ENCODE results near the gene SRP68.

The SRP68 gene

DNA sequence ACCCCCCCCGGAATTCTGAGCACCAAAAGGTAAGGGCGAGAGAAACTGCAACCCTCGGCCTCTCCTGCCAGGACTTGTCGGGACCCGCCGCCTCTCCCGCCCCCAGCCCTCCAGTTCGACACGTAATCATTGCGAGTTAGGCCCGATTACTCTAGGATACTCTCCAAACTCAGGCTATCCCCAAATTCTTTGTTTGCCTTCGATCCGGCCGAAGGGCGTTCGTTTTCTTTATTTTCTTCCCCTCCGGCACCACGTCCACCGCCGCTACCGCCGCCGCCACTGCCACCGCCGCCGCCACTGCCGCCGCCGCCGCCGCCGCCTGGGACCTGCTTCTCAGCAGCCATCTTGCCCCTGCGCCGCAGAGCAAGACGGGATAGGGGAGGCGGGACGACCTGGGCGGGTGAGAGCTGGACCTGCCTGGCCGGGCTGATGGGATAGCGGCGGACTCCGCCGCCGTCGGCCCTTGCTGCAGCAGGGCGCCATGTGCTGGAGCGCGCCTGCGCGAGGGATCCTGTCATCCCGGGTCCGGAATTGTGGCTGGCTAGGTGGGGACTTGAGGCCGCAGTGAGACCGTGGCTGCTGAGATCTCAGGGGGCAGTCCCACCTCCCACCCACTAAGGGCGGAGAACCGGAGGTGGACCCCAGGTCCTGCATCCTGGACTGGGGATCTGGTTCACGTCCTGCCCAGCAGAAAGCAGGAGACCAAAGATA lies at the start of gene SRP68:
TSS of gene SRP68 (minus strand) at position 370 of the 711 bp plus-strand sequence. CDS start at position 344, 26 bp downstream.
- H3K4me1 ChIP-seq: peaks cover 8% of the 10 kb centered on the region
- in situ Hi-C loops (cut with MboI; ENCODE audit: low sequenced_read_pairs): no loop called here
- peaks cover 7% of the 10 kb centered on the region for H3K36me3 ChIP-seq (replicated peaks)
- H3K9me3 ChIP-seq: no peaks in the 10 kb centered on the region
- H3K27me3 ChIP-seq (ENCODE audit: low read depth): no peaks in the 10 kb centered on the region; the same call in 1 of the 2 replicates
- peak; percentile 91 to 96 for DNase-seq (ENCODE audit: low spot score in 2 of 2)
- peak within 1 kb of the TSS; percentile 64 for H3K4me3 ChIP-seq

GRCh38 chr17:76121932-76122430 lies 49.7 kb upstream of the SRP68 start:
- no peak for DNase-seq (ENCODE audit: low spot score in 2 of 2)
- in situ Hi-C loops (cut with MboI; ENCODE audit: low sequenced_read_pairs): loop anchor here (5.0 kb wide), 1 partner anchor 60 kb away; no protein-coding TSS in a partner anchor
- Histone ChIP-seq H3K36me3 (replicated peaks) (no peaks in the 10 kb centered on the region), H3K27me3 (ENCODE audit: low read depth) (no peaks in the 10 kb centered on the region), H3K9me3 (no peaks in the 10 kb centered on the region), H3K4me1 (no peaks in the 10 kb centered on the region), H3K4me3 (no peak overlapping the region)

GRCh38 chr17:76120658-76121008 lies 48.3 kb upstream of the SRP68 start:
- in situ Hi-C loops (cut with MboI; ENCODE audit: low sequenced_read_pairs): loop anchor here (5.0 kb wide), 1 partner anchor 62 kb away; no protein-coding TSS in a partner anchor
- Histone ChIP-seq H3K4me1 (no peaks in the 10 kb centered on the region), H3K36me3 (replicated peaks) (no peaks in the 10 kb centered on the region), H3K27me3 (ENCODE audit: low read depth) (no peaks in the 10 kb centered on the region), H3K9me3 (no peaks in the 10 kb centered on the region), H3K4me3 (no peak overlapping the region)
- DNase-seq (ENCODE audit: low spot score in 2 of 2): no peak

- no peak for DNase-seq (ENCODE audit: low spot score in 2 of 2)
- Histone ChIP-seq H3K36me3 (replicated peaks) (no peaks in the 10 kb centered on the region), H3K4me1 (no peaks in the 10 kb centered on the region), H3K27me3 (ENCODE audit: low read depth) (no peaks in the 10 kb centered on the region), H3K9me3 (no peaks in the 10 kb centered on the region), H3K4me3 (no peak overlapping the region)
- in situ Hi-C loops (cut with MboI; ENCODE audit: low sequenced_read_pairs): loop anchor here (5.0 kb wide), 1 partner anchor 63 kb away; no protein-coding TSS in a partner anchor
These were observed 47.4 kb upstream of the SRP68 start for GRCh38 chr17:76119409-76120371.

GRCh38 chr17:76115138-76115754 lies 42.9 kb upstream of the SRP68 start:
- no peaks in the 10 kb centered on the region for H3K9me3 ChIP-seq
- no peak overlapping the region for H3K4me3 ChIP-seq
- DNase-seq (ENCODE audit: low spot score in 2 of 2): no peak
- H3K27me3 ChIP-seq (ENCODE audit: low read depth): no peaks in the 10 kb centered on the region
- in situ Hi-C loops (cut with MboI; ENCODE audit: low sequenced_read_pairs): no loop called here
- no peaks in the 10 kb centered on the region for H3K36me3 ChIP-seq (replicated peaks)
- no peaks in the 10 kb centered on the region for H3K4me1 ChIP-seq

- in situ Hi-C loops (cut with MboI; ENCODE audit: low sequenced_read_pairs): no loop called here
- DNase-seq (ENCODE audit: low spot score in 2 of 2): no peak
- Histone ChIP-seq H3K9me3 (no peaks in the 10 kb centered on the region), H3K4me3 (no peak overlapping the region), H3K4me1 (no peaks in the 10 kb centered on the region; the same call in 1 of the 2 replicates), H3K27me3 (ENCODE audit: low read depth) (no peaks in the 10 kb centered on the region), H3K36me3 (replicated peaks) (no peaks in the 10 kb centered on the region)
These were observed 39.6 kb upstream of the SRP68 start for GRCh38 chr17:76111956-76112355.

DNA sequence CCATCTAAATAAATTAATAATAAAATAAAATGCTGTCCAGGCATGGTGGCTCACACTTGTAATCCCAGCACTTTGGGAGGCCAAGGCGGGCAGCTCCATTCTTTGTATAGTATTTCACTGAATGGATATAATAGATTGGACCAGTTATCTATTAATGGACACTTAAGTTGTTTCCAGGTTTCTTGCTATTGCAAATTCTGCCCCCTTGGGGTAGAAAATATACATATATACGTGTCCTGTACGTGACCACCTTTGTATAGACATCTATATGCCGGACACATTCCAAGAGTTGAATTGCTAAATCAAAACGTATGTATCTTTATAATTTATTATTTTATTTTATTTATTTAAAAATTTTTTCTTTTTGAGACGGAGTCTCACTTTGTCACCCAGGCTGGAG lies 35.2 kb upstream of the SRP68 start:
- H3K36me3 ChIP-seq (replicated peaks): peaks cover under 1% of the 10 kb centered on the region; the same call in 1 of the 2 replicates
- no peaks in the 10 kb centered on the region for H3K9me3 ChIP-seq
- in situ Hi-C loops (cut with MboI; ENCODE audit: low sequenced_read_pairs): no loop called here
- peaks cover 20% of the 10 kb centered on the region for H3K4me1 ChIP-seq
- DNase-seq (ENCODE audit: low spot score in 2 of 2): peak in 1 of 2 experiments; percentile 33
- H3K27me3 ChIP-seq (ENCODE audit: low read depth): no peaks in the 10 kb centered on the region
- H3K4me3 ChIP-seq: no peak overlapping the region

- Histone ChIP-seq H3K27me3 (ENCODE audit: low read depth) (no peaks in the 10 kb centered on the region), H3K4me1 (peaks cover 20% of the 10 kb centered on the region), H3K9me3 (no peaks in the 10 kb centered on the region), H3K36me3 (replicated peaks) (peaks cover 6% of the 10 kb centered on the region), H3K4me3 (no peak overlapping the region)
- DNase-seq (ENCODE audit: low spot score in 2 of 2): no peak
- in situ Hi-C loops (cut with MboI; ENCODE audit: low sequenced_read_pairs): no loop called here
These were observed 34.4 kb upstream of the SRP68 start for GRCh38 chr17:76106703-76107102.

DNA sequence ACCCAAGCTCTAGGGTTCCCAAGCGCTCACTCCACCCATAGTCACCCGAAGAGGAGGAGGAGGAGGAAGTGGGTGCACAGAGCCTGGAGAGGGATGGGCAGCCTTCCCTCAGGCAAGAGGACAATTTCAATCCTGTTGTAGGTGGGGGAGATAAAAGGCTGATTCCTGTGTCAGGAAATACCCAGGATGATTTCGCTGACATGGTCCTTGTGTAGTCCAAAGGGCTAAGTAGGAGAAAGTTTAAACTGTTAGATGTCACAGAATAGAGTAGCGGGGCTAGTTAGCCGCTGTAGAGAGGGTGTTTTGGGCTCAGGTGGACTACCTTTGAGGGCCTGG lies 32.5 kb upstream of the SRP68 start:
- Histone ChIP-seq H3K27me3 (ENCODE audit: low read depth) (no peaks in the 10 kb centered on the region), H3K36me3 (replicated peaks) (peaks cover 21% of the 10 kb centered on the region), H3K4me3 (no peak overlapping the region), H3K4me1 (peaks cover 20% of the 10 kb centered on the region), H3K9me3 (no peaks in the 10 kb centered on the region)
- in situ Hi-C loops (cut with MboI; ENCODE audit: low sequenced_read_pairs): no loop called here
- no peak for DNase-seq (ENCODE audit: low spot score in 2 of 2)

DNA sequence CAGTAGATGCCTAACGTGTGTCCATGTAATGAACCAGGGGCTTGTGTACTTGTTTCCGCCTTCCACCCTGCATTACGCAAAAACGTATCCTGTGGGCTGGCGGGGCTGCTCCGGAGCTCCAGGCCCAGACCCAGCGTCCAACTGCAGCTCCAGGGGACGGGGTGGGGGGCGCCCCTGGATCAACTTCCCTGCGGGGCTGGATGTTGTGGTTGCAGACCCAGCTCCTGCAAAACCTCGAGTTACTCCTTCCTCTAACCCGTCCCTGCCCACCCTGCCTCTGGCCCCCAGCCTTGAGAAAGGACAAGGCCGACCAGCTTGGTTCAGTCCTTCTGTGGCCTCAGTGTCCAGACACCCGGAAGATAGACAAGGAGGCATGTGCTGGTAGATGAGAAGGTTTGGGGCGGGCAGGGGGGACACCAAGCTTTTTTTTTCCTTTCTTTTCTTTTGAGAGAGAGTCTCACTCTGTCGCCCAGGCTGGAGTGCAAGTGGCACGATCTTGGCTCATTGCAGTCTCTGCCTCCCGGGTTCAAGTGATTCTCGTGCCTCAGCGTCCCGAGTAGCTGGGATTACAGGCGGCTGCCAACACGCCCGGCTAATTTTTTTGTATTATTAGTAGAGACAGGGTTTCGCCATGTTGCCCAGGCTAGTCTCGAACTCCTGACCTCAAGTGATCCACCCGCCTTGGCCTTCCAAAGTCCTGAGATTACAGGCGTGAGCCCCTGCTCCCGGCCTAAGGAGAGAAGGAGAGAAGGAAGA lies 32.0 kb upstream of the SRP68 start:
- peaks cover 20% of the 10 kb centered on the region for H3K4me1 ChIP-seq
- H3K4me3 ChIP-seq: peak overlapping the region; percentile 88
- peaks cover 27% of the 10 kb centered on the region for H3K36me3 ChIP-seq (replicated peaks)
- DNase-seq (ENCODE audit: low spot score in 2 of 2): no peak
- H3K9me3 ChIP-seq: no peaks in the 10 kb centered on the region
- H3K27me3 ChIP-seq (ENCODE audit: low read depth): no peaks in the 10 kb centered on the region
- in situ Hi-C loops (cut with MboI; ENCODE audit: low sequenced_read_pairs): no loop called here

- peak; percentile 93 for DNase-seq (ENCODE audit: low spot score in 2 of 2)
- no peaks in the 10 kb centered on the region for H3K27me3 ChIP-seq (ENCODE audit: low read depth)
- H3K4me3 ChIP-seq: peak within 1 kb of the TSS; percentile 88
- H3K9me3 ChIP-seq: no peaks in the 10 kb centered on the region
- peaks cover 20% of the 10 kb centered on the region for H3K4me1 ChIP-seq
- H3K36me3 ChIP-seq (replicated peaks): peaks cover 30% of the 10 kb centered on the region
- in situ Hi-C loops (cut with MboI; ENCODE audit: low sequenced_read_pairs): no loop called here
These were observed 31.2 kb upstream of the SRP68 start, which contains the start of gene EXOC7 for GRCh38 chr17:76103274-76104139. EXOC7 (minus strand) TSS chr17:76103787; CDS start chr17:76103692, 95 bp downstream.

DNA sequence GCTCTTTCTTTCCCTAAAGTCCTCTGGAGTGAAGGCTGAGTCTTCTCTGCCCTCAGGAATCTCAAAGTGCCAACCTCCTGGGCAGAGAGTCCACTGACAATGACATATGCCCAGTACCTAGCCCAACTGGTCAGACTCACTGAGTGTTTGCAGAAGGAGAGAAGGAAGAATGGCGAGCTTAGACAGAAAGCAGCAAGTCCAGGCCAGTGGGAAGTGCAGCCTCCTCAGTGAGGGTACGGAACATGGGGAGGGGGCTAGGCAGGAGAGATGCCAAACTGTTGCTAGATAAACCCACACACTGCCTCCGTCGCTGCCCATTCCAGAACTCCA lies 30.6 kb upstream of the SRP68 start:
- Histone ChIP-seq H3K4me3 (peak overlapping the region; percentile 88), H3K36me3 (replicated peaks) (peaks cover 30% of the 10 kb centered on the region), H3K9me3 (no peaks in the 10 kb centered on the region), H3K4me1 (peaks cover 20% of the 10 kb centered on the region), H3K27me3 (ENCODE audit: low read depth) (no peaks in the 10 kb centered on the region)
- no peak for DNase-seq (ENCODE audit: low spot score in 2 of 2)
- in situ Hi-C loops (cut with MboI; ENCODE audit: low sequenced_read_pairs): no loop called here
